COLO668 (cell line): ENCODE results near the gene STX8.
A peak's percentile ranks its signal among the peaks of the same experiment; 100 is the strongest.

Experiments
- DNase-seq: peaks from one replicate; lab custom pipeline; 2025; ENCODE audit not compliant: unreplicated experiment; lab: John Stamatoyannopoulos, UW

STX8 gene

GRCh38 chr17:9230346-9230745, 345.3 kb downstream of the STX8 start:
- DNase-seq: no peak

GRCh38 chr17:9229826-9230201, 345.8 kb downstream of the STX8 start:
- no peak for DNase-seq

GRCh38 chr17:9229160-9229825, 346.3 kb downstream of the STX8 start:
- no peak for DNase-seq

- DNase-seq: no peak
Measured at GRCh38 chr17:9228408-9229159, 347.0 kb downstream of the STX8 start.

GRCh38 chr17:9227819-9228407, 347.7 kb downstream of the STX8 start:
- DNase-seq: no peak

- DNase-seq: peak; percentile 32
Measured at GRCh38 chr17:9226794-9227135, 348.9 kb downstream of the STX8 start.

GRCh38 chr17:9226130-9226793, 349.4 kb downstream of the STX8 start:
- no peak for DNase-seq

GRCh38 chr17:9225305-9226101, 350.1 kb downstream of the STX8 start:
- DNase-seq: no peak

GRCh38 chr17:9224485-9224884, 351.1 kb downstream of the STX8 start:
- DNase-seq: no peak

- no peak for DNase-seq
Measured at GRCh38 chr17:9223531-9223930, 352.1 kb downstream of the STX8 start.

GRCh38 chr17:9221922-9222180, 353.8 kb downstream of the STX8 start:
- no peak for DNase-seq

GRCh38 chr17:9221147-9221921, 354.3 kb downstream of the STX8 start:
- DNase-seq: no peak

GRCh38 chr17:9220398-9221146, 355.0 kb downstream of the STX8 start:
- no peak for DNase-seq

- no peak for DNase-seq
Measured at GRCh38 chr17:9219631-9220397, 355.8 kb downstream of the STX8 start.

- no peak for DNase-seq
Measured at GRCh38 chr17:9218911-9219310, 356.7 kb downstream of the STX8 start.

- no peak for DNase-seq
Measured at GRCh38 chr17:9218064-9218635, 357.5 kb downstream of the STX8 start.

- DNase-seq: no peak
Measured at GRCh38 chr17:9217151-9218056, 358.2 kb downstream of the STX8 start.

GRCh38 chr17:9215465-9215864, 360.2 kb downstream of the STX8 start:
- no peak for DNase-seq
